ENCODE data around the gene ITGBL1.

- TF ChIP-seq, protein P1, sequence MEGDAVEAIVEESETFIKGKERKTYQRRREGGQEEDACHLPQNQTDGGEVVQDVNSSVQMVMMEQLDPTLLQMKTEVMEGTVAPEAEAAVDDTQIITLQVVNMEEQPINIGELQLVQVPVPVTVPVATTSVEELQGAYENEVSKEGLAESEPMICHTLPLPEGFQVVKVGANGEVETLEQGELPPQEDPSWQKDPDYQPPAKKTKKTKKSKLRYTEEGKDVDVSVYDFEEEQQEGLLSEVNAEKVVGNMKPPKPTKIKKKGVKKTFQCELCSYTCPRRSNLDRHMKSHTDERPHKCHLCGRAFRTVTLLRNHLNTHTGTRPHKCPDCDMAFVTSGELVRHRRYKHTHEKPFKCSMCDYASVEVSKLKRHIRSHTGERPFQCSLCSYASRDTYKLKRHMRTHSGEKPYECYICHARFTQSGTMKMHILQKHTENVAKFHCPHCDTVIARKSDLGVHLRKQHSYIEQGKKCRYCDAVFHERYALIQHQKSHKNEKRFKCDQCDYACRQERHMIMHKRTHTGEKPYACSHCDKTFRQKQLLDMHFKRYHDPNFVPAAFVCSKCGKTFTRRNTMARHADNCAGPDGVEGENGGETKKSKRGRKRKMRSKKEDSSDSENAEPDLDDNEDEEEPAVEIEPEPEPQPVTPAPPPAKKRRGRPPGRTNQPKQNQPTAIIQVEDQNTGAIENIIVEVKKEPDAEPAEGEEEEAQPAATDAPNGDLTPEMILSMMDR (IDR thresholded peaks at IDR 0.05; ENCODE audit: extremely low read depth in 1 of 2, insufficient read depth in 1 of 2, low read depth in 1 of 2, low read length in 2 of 2) = no peak
- TF ChIP-seq POLR2AphosphoS5 (IDR thresholded peaks at IDR 0.05; ENCODE audit: insufficient read depth, low read depth, low read length) = peak; percentile 51
- no peak for TF ChIP-seq POLR2A (IDR thresholded peaks at IDR 0.05; ENCODE audit: low read depth, low read length)
- peak; percentile 85 for TF ChIP-seq FOS (IDR thresholded peaks at IDR 0.05; ENCODE audit: borderline replicate concordance, insufficient read depth, low read length)
- TF ChIP-seq EZH2 (IDR thresholded peaks at IDR 0.05; ENCODE audit: borderline replicate concordance, low read depth, low read length, severe bottlenecking) = no peak
- TF ChIP-seq, protein P2, sequence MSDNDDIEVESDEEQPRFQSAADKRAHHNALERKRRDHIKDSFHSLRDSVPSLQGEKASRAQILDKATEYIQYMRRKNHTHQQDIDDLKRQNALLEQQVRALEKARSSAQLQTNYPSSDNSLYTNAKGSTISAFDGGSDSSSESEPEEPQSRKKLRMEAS (IDR thresholded peaks at IDR 0.05; ENCODE audit: insufficient read depth, insufficient read length) = no peak
- no peak for TF ChIP-seq MYC (IDR thresholded peaks at IDR 0.05; ENCODE audit: low read depth, low read length)
- TF ChIP-seq JUN (IDR thresholded peaks at IDR 0.05; ENCODE audit: borderline replicate concordance, insufficient read depth, insufficient read length, low read depth) = peak; percentile 99
- peak; percentile 98 for TF ChIP-seq GATA2 (IDR thresholded peaks at IDR 0.05; ENCODE audit: insufficient read depth, insufficient read length, low read depth, low read length)
Measured at GRCh38 chr13:101489643-101490405, 37.3 kb downstream of the ITGBL1 start.

Measured in endothelial cell of umbilical vein (primary cell).